Activated CD8-positive, alpha-beta T cell treated with anti-CD3 and anti-CD28 coated beads, Interleukin-2, amount 10 ng/mL, durations not matched to agents 7 days and 5 days (primary cell): ENCODE measurements around the gene DGKQ. TPM values are rescaled to one million over a fixed set of nuclear protein-coding genes. Genes with fewer than 3 reads are reported as not detected.

Source experiments
- ATAC-seq: fragments of 150-1000 bp; cut with Tn5 transposase; one replicate; pipeline ENCODE4 v1.10.0; 2021; ENCODE audit warnings: moderate library complexity
- CTCF ChIA-PET: fragments of 350-600 bp; sonication (Branson Sonifier 250); formaldehyde crosslinking; loops from one replicate; lab custom pipeline; 2021; ENCODE audit warnings: antibody characterized with exemption; lab: Charles Lee
- POLR2A ChIA-PET: fragments of 350-600 bp; sonication (Branson Sonifier 250); formaldehyde crosslinking; loops from one replicate; lab custom pipeline; 2021; ENCODE audit warnings: antibody characterized with exemption; lab: Charles Lee
- DNase-seq: peaks from one replicate; pipeline ENCODE4 v3.0.0-alpha.2; 2020
- H3K27ac Mint-ChIP-seq: one replicate; pipeline ENCODE4 v1.8.0; 2021; ENCODE audit warnings: mild to moderate bottlenecking, mixed read lengths
- H3K27me3 Mint-ChIP-seq: one replicate; pipeline ENCODE4 v1.8.0; 2021; ENCODE audit warnings: low read depth, mixed read lengths
- H3K36me3 Mint-ChIP-seq: one replicate; pipeline ENCODE4 v1.8.0; 2021; ENCODE audit warnings: low read depth, mixed read lengths
- H3K4me1 Mint-ChIP-seq: one replicate; pipeline ENCODE4 v1.8.0; 2021; ENCODE audit warnings: low read depth, mixed read lengths
- H3K4me3 Mint-ChIP-seq: one replicate; pipeline ENCODE4 v1.8.0; 2021; ENCODE audit warnings: mild to moderate bottlenecking, mixed read lengths
- H3K9me3 Mint-ChIP-seq: one replicate; pipeline ENCODE4 v1.8.0; 2022; ENCODE audit warnings: mixed read lengths; ENCODE audit not compliant: insufficient read depth
- total RNA-seq, 2 experiments: library from RNA; stranded (reverse); gene quantifications; one replicate each; pipeline ENCODE4 v1.2.3, GENCODE V29; 2021

Gene DGKQ
- total RNA-seq, 2 experiments from 2014 or later, result 15.9 to 16.2 TPM

DNA sequence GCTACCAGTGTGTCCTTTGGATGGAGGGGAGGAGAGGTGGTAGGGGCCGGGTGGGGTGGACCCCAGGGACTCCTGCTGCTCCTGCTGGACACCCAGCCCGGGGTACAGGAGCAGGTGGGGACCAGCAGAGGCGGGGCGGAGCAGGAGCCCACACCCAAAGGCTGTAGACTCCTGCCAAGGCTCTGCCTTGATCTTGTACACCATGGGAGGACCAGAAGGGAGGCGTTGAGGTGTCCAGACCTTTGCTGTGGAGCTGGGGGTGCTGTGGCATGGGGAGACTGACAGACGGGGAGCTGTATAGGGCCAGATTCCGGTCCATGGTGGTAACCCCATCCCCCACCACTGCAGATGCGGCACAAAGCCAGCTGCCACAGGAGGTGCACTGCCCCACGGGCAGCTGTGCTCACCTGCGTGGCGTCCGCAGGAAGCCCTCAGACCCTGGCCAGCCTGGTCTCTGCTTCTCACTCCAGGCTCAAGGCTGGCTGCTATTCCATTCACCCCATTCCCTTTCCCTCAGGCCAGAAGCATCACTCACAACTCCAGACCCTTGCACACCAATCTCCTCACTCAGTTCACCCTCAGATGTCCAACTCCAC is 24.8 kb upstream of the DGKQ start:
- Mint-ChIP-seq H3K27ac (no peak overlapping the region), H3K27me3 (peaks cover 31% of the 10 kb centered on the region), H3K9me3 (no peaks in the 10 kb centered on the region), H3K4me1 (no peaks in the 10 kb centered on the region), H3K36me3 (no peaks in the 10 kb centered on the region), H3K4me3 (no peak overlapping the region)
- CTCF ChIA-PET, result interaction anchor here (1.2 kb wide), 1 partner anchor 11 kb away, joined by 3 read pairs; the partner anchor contains the start of gene IDUA
- no peak for ATAC-seq
- DNase-seq, result no peak
- POLR2A ChIA-PET, result no interaction called here

DNA sequence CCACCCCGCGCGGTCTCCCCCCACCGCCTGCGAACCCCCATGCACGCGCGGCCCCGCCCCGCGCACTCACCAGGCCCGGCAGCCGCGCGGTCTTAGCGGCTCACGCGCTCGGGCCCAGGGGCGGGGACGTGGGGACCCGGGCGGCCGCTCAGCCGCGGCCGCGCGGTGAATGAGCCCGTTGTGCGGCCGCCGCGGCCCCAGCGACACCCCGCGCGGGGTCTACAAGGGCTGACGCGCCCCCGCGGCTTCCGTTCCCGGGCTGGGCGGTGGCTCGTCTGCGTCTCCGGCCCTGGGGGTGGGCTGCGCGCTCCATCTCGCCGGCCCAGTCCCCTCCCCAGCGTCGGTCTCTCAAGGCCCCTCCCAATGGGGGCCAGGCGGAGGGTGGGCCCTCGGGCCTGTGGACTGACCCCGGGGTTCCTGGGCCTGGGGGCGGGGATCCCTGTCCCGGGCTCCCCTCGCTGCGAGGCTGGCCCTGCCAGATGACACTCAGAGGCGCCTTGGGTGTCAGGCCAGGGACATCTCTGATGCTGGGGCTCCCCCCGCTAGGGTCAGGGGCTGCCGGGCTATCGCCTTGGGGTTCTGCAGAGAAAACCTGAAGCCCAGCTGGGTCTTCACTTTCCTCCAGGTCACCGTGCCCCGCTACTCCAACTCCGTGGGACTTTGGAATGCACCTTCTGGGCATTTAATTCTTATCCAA is 24.2 kb upstream of the DGKQ start:
- POLR2A ChIA-PET, result no interaction called here
- Mint-ChIP-seq H3K4me1 (no peaks in the 10 kb centered on the region), H3K36me3 (no peaks in the 10 kb centered on the region), H3K4me3 (no peak overlapping the region), H3K27ac (no peak overlapping the region), H3K9me3 (no peaks in the 10 kb centered on the region), H3K27me3 (peaks cover 31% of the 10 kb centered on the region)
- no peak for ATAC-seq
- no peak for DNase-seq
- CTCF ChIA-PET, result no interaction called here

DNA sequence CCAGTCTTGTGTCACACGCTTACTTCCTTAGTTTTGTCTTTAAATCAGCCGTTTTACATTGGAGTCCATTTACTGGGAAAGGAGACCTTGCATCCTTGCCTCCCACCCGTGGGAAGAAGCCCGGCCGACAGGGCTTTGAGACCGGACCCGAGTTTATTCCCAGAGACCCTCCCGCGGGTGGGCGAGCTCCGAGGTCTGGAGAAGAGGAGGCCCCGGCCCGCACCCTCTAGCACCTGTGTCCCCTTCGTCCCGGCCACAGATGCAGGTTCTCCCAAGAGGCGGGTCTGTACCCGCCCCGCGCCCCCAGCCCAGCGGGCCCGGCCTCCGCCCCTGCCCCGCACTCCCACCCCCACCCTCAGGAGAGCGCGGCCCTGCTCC is 23.6 kb upstream of the DGKQ start:
- ChIA-PET CTCF (no interaction called here), POLR2A (no interaction called here)
- peaks cover 29% of the 10 kb centered on the region for H3K27me3 Mint-ChIP-seq
- no peaks in the 10 kb centered on the region for H3K9me3 Mint-ChIP-seq
- DNase-seq, result no peak
- no peaks in the 10 kb centered on the region for H3K4me1 Mint-ChIP-seq
- H3K4me3 Mint-ChIP-seq, result no peak overlapping the region
- H3K36me3 Mint-ChIP-seq, result no peaks in the 10 kb centered on the region
- no peak for ATAC-seq
- no peak overlapping the region for H3K27ac Mint-ChIP-seq

DNA sequence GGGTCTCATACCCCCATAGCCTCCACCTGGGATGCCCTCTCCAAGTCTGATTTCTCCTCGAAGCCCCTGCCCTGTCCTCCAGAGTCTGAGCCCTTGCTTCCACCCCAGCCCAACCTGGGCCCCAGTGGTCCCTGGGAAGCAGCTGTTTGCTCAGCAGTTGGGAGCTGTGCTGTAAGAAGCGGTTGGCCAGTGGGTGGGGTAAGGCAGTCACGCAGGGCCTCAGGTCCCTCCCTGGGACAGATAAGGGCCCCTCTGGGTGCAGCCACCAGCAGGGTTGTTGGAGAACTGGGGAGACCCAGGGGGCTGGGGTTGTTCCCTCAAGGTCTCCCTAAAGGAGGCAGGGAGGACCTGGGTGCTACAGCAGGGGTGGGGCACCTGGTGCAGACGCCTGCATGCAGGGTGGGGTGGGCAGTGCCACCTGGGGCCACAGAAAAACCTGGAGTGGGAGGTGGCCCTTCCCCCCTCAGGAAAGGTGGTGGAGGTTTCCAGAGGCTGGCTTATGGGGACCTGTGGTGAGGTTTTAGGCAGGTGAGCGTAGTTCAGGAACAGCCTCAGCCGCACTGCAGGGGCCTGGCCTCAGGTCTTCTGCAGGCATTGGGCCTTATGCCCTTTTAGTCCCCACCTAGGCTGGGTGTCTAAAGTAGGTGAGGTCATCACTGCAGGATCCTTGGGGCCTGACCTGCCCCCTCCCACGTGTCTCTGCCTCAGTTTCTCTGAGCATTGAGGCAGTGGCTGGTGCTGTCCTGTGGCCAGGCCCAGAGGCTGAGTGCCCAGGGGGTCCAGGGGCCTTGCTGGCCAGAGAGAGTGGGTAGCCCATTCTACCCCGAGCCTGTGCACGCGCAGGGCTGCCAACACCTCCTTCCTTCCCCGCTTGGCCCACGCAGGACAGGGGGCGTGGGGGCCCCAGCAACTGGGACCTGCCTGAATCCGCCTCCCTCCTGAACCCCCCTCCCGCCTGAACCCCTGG is 22.9 kb upstream of the DGKQ start:
- Mint-ChIP-seq H3K4me1 (no peaks in the 10 kb centered on the region), H3K9me3 (no peaks in the 10 kb centered on the region), H3K4me3 (no peak overlapping the region), H3K27ac (no peak overlapping the region), H3K27me3 (peaks cover 23% of the 10 kb centered on the region), H3K36me3 (no peaks in the 10 kb centered on the region)
- ATAC-seq (no peak), DNase-seq (no peak)
- CTCF ChIA-PET, result no interaction called here
- POLR2A ChIA-PET, result no interaction called here

DNA sequence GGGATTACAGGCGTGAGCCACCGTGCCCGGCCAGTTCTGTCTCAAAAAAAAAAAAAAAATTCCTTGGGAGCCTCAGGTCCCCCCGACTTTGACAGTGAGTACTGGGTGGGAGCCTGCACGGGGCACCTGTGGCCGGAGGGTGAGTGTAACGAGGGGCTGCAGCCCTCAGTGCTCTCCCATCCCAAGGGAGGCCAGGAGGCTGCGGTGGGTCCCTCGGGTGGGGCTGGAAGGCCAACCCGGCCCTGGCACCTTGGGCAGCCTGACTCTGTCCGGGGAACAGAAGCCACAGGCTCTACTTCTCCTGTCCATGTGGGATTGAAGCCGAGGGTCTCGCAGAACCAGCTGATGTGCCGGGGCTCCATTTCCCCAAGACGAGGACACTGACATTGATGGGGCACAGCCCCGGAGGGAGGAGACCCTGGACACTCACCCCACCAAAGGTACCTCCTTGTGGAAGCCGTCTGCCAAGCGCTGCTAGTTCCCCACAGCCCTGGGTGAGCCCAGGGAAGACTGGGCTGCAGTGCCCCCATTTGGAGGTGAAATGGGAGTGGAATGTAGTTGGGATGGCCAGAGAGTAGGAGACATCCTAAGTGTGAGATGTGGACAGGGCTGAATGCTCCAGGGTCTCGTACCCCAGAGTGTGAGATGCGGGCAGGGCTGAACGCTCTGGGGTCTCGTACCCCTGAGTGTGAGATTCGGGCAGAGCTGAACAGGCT is 22.1 kb upstream of the DGKQ start:
- peaks cover 19% of the 10 kb centered on the region for H3K27me3 Mint-ChIP-seq
- no peak overlapping the region for H3K27ac Mint-ChIP-seq
- H3K9me3 Mint-ChIP-seq, result no peaks in the 10 kb centered on the region
- ATAC-seq (no peak), DNase-seq (no peak)
- CTCF ChIA-PET, result no interaction called here
- POLR2A ChIA-PET, result no interaction called here
- H3K4me3 Mint-ChIP-seq, result no peak overlapping the region
- no peaks in the 10 kb centered on the region for H3K36me3 Mint-ChIP-seq
- no peaks in the 10 kb centered on the region for H3K4me1 Mint-ChIP-seq

DNA sequence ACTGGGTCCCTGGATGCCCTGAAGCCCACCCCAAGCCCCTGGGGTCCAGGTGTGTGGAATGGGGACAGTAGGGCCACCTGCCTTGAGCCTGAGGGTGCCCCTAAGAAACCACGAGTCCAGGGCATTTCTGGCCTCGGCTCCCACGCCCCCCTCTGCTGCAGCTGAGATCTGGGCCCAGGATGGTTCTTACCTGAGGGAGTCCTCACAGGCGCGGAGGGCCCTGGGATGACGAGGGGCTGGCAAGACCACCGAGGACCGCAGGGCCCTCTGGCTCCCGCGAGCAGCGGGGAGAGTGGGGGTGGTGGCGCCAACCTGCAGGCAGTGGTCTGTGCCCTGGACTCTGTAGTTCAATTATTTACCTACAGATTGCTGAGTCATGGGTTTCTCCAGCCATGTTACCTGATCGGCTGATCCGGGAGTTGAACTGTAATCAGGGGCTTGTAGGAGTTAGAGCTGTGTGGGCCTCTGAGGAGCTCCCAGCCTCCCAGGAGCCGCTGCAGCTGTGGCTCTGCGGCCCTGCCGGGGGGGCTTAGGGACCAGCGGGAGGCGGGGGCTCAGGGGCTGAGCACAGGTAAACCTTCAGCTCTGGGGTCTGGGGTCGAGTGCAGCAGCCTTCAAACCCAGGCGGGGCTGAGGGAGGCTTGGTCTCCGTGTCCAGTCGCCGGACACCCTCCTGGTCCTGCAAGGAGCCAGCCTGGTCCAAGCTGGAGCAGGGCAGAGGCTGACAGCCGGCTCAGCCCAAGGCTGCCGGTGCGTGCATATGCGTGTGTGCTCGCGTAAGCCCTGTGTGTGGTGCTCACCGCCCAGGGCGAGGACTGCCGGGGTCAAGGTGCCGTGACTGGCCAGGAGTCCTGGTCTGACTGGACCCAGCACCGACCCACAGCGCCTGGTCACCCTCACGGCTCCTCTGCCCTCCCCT is 20.0 kb upstream of the DGKQ start, which contains the start of gene SLC26A1:
TSS of gene SLC26A1 (minus strand) at position 294 of the 919 bp plus-strand sequence. CDS start 1,701 bp downstream, outside the sequence.
- Mint-ChIP-seq H3K27me3 (peaks cover 10% of the 10 kb centered on the region), H3K4me3 (no peak within 1 kb of the TSS), H3K36me3 (no peaks in the 10 kb centered on the region), H3K9me3 (no peaks in the 10 kb centered on the region), H3K27ac (no peak within 1 kb of the TSS), H3K4me1 (no peaks in the 10 kb centered on the region)
- ChIA-PET CTCF (no interaction called here), POLR2A (no interaction called here)
- DNase-seq (no peak), ATAC-seq (no peak)

DNA sequence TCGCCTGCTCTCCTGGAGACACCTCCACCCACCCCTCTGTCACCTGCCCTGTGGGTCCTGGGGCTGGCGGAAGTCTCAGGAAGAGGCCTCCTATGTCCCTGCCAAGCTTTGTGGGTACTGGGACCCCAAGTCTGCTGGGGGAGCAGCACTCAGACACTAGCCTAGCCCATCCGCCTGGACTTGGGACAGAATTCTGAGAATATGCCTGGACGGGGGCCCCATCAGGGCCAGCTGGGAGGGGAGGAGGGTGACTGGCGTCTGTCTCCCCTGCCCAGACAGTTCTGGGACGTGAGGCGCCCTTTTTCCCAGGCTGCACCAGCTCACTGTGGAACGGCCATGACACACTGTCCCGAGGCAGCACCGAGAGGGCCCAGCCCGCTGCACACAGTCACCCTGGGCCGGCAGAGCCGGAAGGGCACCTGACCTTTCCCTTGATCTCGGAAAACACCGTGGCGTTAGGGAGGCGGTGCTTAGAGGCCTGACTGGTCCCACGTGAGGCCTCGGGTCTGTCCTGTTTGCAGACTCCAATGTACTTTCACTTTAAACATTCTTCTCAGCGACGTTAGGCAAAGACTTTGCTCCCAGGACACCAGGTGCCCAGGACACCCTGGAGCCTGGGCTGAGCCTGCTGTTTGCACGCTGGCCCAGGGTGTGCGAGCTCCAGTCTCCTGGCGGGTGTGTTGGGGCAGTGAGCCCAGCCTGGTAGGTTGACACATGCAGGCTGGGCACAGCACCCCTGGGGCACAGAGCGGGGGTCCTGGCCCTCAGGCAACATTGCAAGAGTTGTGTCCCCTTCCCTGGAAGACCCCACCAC is 19.1 kb upstream of the DGKQ start:
- ChIA-PET CTCF (no interaction called here), POLR2A (no interaction called here)
- H3K27me3 Mint-ChIP-seq, result peaks cover 6% of the 10 kb centered on the region
- no peaks in the 10 kb centered on the region for H3K36me3 Mint-ChIP-seq
- no peak overlapping the region for H3K4me3 Mint-ChIP-seq
- H3K9me3 Mint-ChIP-seq, result no peaks in the 10 kb centered on the region
- no peak overlapping the region for H3K27ac Mint-ChIP-seq
- DNase-seq (no peak), ATAC-seq (no peak)
- peaks cover 7% of the 10 kb centered on the region for H3K4me1 Mint-ChIP-seq

DNA sequence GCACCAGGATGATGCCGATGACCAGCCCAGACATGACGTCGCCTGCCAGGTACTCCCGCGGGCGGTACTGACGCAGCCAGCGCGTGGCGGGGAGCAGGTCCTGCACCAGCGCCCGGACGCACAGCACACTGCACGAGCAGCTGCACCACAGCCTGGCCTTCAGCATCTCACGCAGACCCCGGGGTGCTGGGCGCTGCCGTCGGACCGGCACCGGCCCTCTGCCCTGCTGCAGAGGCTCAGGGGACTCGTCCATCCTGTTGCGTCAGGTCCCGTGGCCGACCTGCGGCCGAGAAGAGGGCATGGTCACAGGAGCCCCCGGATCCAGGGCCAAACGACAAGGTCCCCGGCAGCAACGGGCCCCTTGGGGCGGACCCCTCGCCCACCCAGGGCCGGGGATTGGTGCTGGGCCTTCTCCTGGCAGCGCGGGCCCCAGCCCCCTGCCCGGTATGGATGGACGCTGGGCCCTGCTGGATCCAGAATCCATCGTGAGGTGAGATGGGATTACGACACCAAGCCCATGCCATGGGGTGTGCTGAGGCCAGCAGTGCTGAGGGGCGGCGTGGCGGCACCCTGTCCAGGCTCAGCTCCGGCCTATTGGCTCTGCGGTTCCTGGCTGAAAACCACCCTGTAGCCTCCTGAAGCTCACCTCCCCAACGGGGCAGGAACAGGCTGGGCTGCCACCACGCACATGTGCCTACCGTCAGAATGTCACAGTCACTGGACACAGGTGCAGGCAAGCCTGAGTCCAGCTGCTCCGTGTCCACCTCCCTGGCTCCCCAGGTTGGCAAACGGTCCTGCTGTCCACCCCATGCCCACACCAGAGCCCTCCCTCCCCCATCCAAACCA is 18.3 kb upstream of the DGKQ start:
- Mint-ChIP-seq H3K27ac (no peak overlapping the region), H3K9me3 (no peaks in the 10 kb centered on the region), H3K4me3 (no peak overlapping the region), H3K4me1 (peaks cover 9% of the 10 kb centered on the region), H3K36me3 (no peaks in the 10 kb centered on the region), H3K27me3 (peaks cover 3% of the 10 kb centered on the region)
- POLR2A ChIA-PET, result no interaction called here
- CTCF ChIA-PET, result no interaction called here
- ATAC-seq (no peak), DNase-seq (no peak)

DNA sequence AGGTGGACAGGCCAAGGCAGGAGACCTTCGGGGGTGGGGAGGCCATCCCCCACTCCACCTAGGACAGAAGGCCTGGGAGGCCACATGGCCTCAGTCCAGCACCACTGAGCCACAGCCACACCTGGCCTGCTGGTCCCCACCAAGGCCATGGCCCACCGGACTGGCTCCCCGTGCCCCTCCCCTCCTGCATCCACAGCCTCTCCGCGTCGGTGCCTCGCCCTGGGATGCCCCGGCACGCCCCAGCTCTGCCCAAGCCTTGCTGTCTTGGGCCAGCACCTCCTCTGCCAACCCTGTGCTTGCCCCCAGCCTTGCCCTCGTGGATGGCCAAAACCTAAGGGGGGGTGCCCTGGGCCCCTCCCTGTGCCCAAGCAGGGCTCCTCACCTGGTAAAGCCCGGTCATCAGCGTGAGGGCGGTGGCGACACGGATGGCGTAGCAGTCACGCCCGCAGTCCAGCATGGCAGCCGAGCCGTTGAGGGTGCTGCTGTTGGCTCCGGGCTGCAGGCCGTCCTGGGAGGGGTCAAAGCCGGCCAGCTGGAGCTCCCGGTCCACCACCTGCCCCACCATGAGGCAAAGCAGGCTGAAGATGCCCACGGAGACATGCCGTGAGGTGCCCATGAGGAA is 17.5 kb upstream of the DGKQ start:
- no peak overlapping the region for H3K4me3 Mint-ChIP-seq
- H3K27me3 Mint-ChIP-seq, result peaks cover 3% of the 10 kb centered on the region
- peaks cover 14% of the 10 kb centered on the region for H3K4me1 Mint-ChIP-seq
- no peaks in the 10 kb centered on the region for H3K9me3 Mint-ChIP-seq
- H3K36me3 Mint-ChIP-seq, result no peaks in the 10 kb centered on the region
- ChIA-PET POLR2A (no interaction called here), CTCF (no interaction called here)
- no peak for DNase-seq
- no peak for ATAC-seq
- H3K27ac Mint-ChIP-seq, result no peak overlapping the region
